ENCODE results near the gene ARHGAP4.

The ARHGAP4 gene

GRCh38 chrX:153866302-153867019 is 59.6 kb downstream of the ARHGAP4 start:
- no peak for DNase-seq (ENCODE audit: low read depth)

DNA sequence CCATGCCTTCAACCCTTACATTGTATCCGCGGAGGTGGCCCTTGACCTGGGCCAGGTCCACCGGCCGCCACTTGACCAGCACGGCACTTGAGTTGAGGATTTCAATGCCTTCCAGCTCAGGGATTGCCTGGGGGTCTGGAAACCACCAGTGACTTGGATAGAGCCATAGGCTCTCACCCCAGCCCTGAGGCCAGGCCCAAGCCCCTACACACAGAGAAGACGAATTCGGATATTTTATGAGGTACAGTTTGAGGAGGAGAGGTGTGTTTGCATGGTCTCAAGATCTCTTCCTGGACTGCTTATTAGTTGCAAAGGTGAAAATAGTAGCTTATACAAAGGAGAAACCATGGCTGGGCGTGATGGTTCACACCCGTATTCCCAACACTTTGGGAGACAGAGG is 60.4 kb downstream of the ARHGAP4 start:
- no peak for DNase-seq (ENCODE audit: low read depth)

GRCh38 chrX:153865321-153865580 is 60.8 kb downstream of the ARHGAP4 start:
- no peak for DNase-seq (ENCODE audit: low read depth)

- no peak for DNase-seq (ENCODE audit: low read depth)
These were observed 61.3 kb downstream of the ARHGAP4 start for GRCh38 chrX:153864561-153865320.

- DNase-seq (ENCODE audit: low read depth): no peak
These were observed 62.0 kb downstream of the ARHGAP4 start for GRCh38 chrX:153864101-153864500.

GRCh38 chrX:153863251-153863991 is 62.6 kb downstream of the ARHGAP4 start:
- DNase-seq (ENCODE audit: low read depth): no peak

GRCh38 chrX:153862369-153863250 is 63.5 kb downstream of the ARHGAP4 start:
- no peak for DNase-seq (ENCODE audit: low read depth)

DNA sequence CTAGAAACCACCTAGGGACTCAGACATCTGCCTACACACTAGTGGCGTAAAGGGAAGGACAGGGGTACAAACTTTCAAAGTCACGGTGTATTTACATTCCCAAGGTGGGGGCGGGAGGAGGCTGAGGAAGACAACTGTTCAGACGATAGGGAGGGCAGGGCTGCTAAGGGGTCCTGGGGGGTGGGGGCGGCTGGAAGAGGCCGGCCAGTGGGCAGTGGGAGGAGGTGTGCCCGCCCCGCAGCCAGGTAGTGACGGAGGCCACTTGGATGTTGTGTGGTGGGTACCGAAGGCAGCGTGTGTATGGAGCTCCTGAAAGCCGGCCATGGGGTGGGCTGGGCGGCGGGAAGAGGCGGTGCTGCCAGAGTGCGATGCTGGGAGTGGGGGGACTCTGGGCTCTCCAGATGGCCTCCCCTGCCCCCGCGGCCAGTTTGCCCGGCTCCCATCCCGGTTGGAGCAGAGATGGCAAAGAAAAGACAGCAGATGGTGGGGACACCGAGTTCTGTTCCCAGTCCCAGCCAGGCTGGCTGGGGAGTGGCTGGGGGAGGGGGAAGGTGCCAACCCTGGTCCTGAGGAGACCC is 64.2 kb downstream of the ARHGAP4 start:
- no peak for DNase-seq (ENCODE audit: low read depth)

- DNase-seq (ENCODE audit: low read depth): no peak
These were observed 64.9 kb downstream of the ARHGAP4 start for GRCh38 chrX:153861151-153861550.
